ENCODE results near the gene EPRS1.

EPRS1 gene

GRCh38 chr1:220076861-220077762 lies 30.8 kb upstream of the EPRS1 start:
- H3K9ac ChIP-seq = no peak overlapping the region
- 0 out of 2 replicates have a peak, but pooled peaks cover 5% of the 10 kb centered on the region for H3K9me3 ChIP-seq
- H3K4me2 ChIP-seq = no peak overlapping the region
- H4K20me1 ChIP-seq = no peaks in the 10 kb centered on the region
- TF ChIP-seq Cebpa-rat (IDR thresholded peaks at IDR 0.05) = no peak
- H3K4me1 ChIP-seq = no peaks in the 10 kb centered on the region
- H3K36me3 ChIP-seq = peaks cover 78% of the 10 kb centered on the region
- H3K4me3 ChIP-seq = no peak overlapping the region
- H3K27me3 ChIP-seq = no peaks in the 10 kb centered on the region
- no peak overlapping the region for H3K27ac ChIP-seq

- H3K4me2 ChIP-seq = no peak overlapping the region
- H3K9me3 ChIP-seq = no peaks in the 10 kb centered on the region
- no peak overlapping the region for H3K27ac ChIP-seq
- no peak overlapping the region for H3K9ac ChIP-seq
- no peak overlapping the region for H3K4me3 ChIP-seq
- peaks cover 88% of the 10 kb centered on the region for H3K36me3 ChIP-seq
- H3K27me3 ChIP-seq = no peaks in the 10 kb centered on the region
- H3K4me1 ChIP-seq = no peaks in the 10 kb centered on the region
- no peak for TF ChIP-seq Cebpa-rat (IDR thresholded peaks at IDR 0.05)
- no peaks in the 10 kb centered on the region for H4K20me1 ChIP-seq
These were observed 21.2 kb upstream of the EPRS1 start for GRCh38 chr1:220067269-220068204.

- no peak overlapping the region for H3K27ac ChIP-seq
- no peak for TF ChIP-seq Cebpa-rat (IDR thresholded peaks at IDR 0.05)
- peaks cover 82% of the 10 kb centered on the region for H3K36me3 ChIP-seq
- no peaks in the 10 kb centered on the region for H3K4me1 ChIP-seq
- no peak overlapping the region for H3K4me3 ChIP-seq
- no peaks in the 10 kb centered on the region for H3K9me3 ChIP-seq
- no peak overlapping the region for H3K9ac ChIP-seq
- H3K4me2 ChIP-seq = no peak overlapping the region
- H4K20me1 ChIP-seq = no peaks in the 10 kb centered on the region
- H3K27me3 ChIP-seq = no peaks in the 10 kb centered on the region
These were observed 16.3 kb upstream of the EPRS1 start for GRCh38 chr1:220062629-220063028.

GRCh38 chr1:220060876-220061275 lies 14.6 kb upstream of the EPRS1 start:
- Histone ChIP-seq H3K9me3 (no peaks in the 10 kb centered on the region), H3K4me1 (no peaks in the 10 kb centered on the region), H4K20me1 (no peaks in the 10 kb centered on the region), H3K27ac (no peak overlapping the region), H3K9ac (no peak overlapping the region), H3K4me2 (no peak overlapping the region), H3K36me3 (peaks cover 81% of the 10 kb centered on the region), H3K4me3 (no peak overlapping the region), H3K27me3 (no peaks in the 10 kb centered on the region)
- no peak for TF ChIP-seq Cebpa-rat (IDR thresholded peaks at IDR 0.05)

GRCh38 chr1:220056374-220056773 lies 10.1 kb upstream of the EPRS1 start:
- Histone ChIP-seq H3K9ac (no peak overlapping the region), H3K4me2 (no peak overlapping the region), H3K27ac (no peak overlapping the region), H3K36me3 (peaks cover 51% of the 10 kb centered on the region), H3K4me3 (no peak overlapping the region), H4K20me1 (no peaks in the 10 kb centered on the region), H3K27me3 (no peaks in the 10 kb centered on the region), H3K4me1 (no peaks in the 10 kb centered on the region), H3K9me3 (no peaks in the 10 kb centered on the region)
- no peak for TF ChIP-seq Cebpa-rat (IDR thresholded peaks at IDR 0.05)

GRCh38 chr1:220045356-220046051 lies 801 bp downstream of the EPRS1 start:
- TF ChIP-seq Cebpa-rat (IDR thresholded peaks at IDR 0.05) = no peak
- Histone ChIP-seq H4K20me1 (peaks cover 40% of the 10 kb centered on the region), H3K36me3 (peaks cover 25% of the 10 kb centered on the region), H3K4me2 (peak overlapping the region; percentile 80), H3K27ac (peak overlapping the region; percentile 85), H3K27me3 (no peaks in the 10 kb centered on the region), H3K4me3 (peak overlapping the region; percentile 91), H3K9me3 (no peaks in the 10 kb centered on the region), H3K9ac (peak overlapping the region; percentile 89), H3K4me1 (peaks cover 29% of the 10 kb centered on the region)

GRCh38 chr1:220044678-220045355 lies 1.5 kb downstream of the EPRS1 start:
- H3K36me3 ChIP-seq = peaks cover 27% of the 10 kb centered on the region
- peaks cover 29% of the 10 kb centered on the region for H3K4me1 ChIP-seq
- H3K4me3 ChIP-seq = peak overlapping the region; percentile 91
- H3K9ac ChIP-seq = peak overlapping the region; percentile 89
- no peak overlapping the region for H3K27ac ChIP-seq
- H3K27me3 ChIP-seq = no peaks in the 10 kb centered on the region
- peaks cover 47% of the 10 kb centered on the region for H4K20me1 ChIP-seq
- peak overlapping the region; percentile 80 for H3K4me2 ChIP-seq
- H3K9me3 ChIP-seq = no peaks in the 10 kb centered on the region
- TF ChIP-seq Cebpa-rat (IDR thresholded peaks at IDR 0.05) = no peak

- H3K36me3 ChIP-seq = peaks cover 38% of the 10 kb centered on the region
- H3K27me3 ChIP-seq = no peaks in the 10 kb centered on the region
- TF ChIP-seq Cebpa-rat (IDR thresholded peaks at IDR 0.05) = no peak
- H3K27ac ChIP-seq = no peak overlapping the region
- H3K4me1 ChIP-seq = peaks cover 29% of the 10 kb centered on the region
- no peak overlapping the region for H3K9ac ChIP-seq
- peak overlapping the region; percentile 41 for H3K4me2 ChIP-seq
- no peaks in the 10 kb centered on the region for H3K9me3 ChIP-seq
- peaks cover 58% of the 10 kb centered on the region for H4K20me1 ChIP-seq
- H3K4me3 ChIP-seq = no peak overlapping the region
These were observed 2.7 kb downstream of the EPRS1 start for GRCh38 chr1:220043646-220044045.

GRCh38 chr1:220040028-220040596 lies 6.2 kb downstream of the EPRS1 start:
- Histone ChIP-seq H3K27me3 (no peaks in the 10 kb centered on the region), H3K4me2 (no peak overlapping the region), H4K20me1 (peaks cover 94% of the 10 kb centered on the region), H3K9ac (no peak overlapping the region), H3K9me3 (no peaks in the 10 kb centered on the region), H3K36me3 (peaks cover 63% of the 10 kb centered on the region), H3K27ac (no peak overlapping the region), H3K4me3 (no peak overlapping the region), H3K4me1 (peaks cover 19% of the 10 kb centered on the region)
- no peak for TF ChIP-seq Cebpa-rat (IDR thresholded peaks at IDR 0.05)
